ENCODE results near the gene CLDN20.
A peak's percentile ranks its signal among the peaks of the same experiment; 100 is the strongest.
"Not testable (repeated sequence)": the region's sequence is repeated elsewhere in the genome, so short reads cannot be mapped to it uniquely, and the experiment has no call there.

Gene CLDN20

GRCh38 chr6:155263373-155264063, at the start of gene CLDN20:
CLDN20 (plus strand) TSS chr6:155264013; CDS start chr6:155275720, 11,707 bp downstream.
- no peak for DNase-seq

DNA sequence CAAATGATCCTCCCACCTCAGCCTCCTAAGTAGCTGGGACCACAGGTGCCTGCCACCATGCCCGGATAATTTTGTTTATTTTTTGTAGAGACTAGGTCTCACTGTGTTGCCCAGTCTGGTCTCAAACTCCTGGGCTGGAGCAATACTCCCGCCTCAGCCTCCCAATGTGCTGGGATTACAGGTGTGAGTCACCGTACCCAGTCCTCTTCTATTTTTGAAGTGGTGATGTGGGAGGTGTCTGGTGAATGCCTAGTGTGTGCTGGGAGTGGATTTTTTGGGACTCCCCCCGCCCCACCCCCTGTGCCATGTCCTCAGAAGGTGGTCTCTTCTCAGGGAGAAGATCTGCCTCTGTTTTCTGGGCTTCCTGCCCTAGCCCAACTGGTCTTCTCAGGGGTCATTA, 47.9 kb upstream of the CLDN20 start:
- DNase-seq = no peak

DNA sequence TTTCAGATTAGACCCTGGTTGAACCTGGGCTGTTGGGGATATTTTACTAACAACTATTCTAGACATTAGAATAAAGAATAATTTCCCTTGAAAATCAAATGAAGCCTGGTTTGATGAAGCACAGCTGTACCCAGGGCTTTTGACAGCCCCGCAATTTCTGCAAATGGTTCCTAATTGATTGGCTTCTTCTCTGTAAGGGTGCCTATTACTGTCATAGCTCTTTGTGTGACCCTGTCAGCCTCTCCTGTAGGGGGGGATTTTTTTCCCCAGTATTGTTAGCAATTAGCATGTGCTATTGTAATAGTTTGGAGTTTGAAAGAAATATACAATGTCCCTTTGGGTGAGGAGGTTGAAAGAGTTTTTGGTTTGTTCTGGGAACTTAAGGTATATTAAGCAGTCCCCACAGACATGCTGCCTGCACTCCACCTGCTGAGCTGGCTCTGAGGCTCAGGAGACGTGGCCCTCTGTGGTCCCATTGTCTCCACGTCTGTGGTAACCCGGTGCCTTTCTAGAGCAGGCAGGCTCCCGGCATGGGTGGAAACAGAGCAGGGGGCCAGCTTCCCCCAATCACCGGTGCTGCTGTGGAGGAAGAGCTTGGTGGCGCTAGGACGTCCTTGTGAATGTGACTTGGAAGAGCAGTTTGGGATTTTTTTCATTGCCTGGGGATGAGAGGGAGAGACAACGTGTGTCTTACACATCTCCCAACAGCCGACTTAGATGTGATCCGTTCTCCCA, 47.3 kb upstream of the CLDN20 start:
- DNase-seq = no peak

DNA sequence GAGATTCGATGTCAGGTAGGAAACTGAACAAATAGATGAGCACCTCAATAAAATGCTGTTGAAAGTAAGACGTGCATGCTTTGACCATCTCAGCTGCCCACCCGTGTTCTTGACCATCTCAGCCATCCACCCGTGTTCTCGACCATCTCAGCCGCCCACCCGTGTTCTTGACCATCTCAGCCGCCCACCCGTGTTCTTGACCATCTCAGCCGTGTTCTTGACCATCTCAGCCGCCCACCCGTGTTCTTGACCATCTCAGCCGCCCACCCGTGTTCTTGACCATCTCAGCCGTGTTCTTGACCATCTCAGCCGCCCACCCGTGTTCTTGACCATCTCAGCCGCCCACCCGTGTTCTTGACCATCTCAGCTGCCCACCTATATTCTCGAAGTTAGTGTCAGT, 45.1 kb upstream of the CLDN20 start:
- DNase-seq = not testable (repeated sequence)

DNA sequence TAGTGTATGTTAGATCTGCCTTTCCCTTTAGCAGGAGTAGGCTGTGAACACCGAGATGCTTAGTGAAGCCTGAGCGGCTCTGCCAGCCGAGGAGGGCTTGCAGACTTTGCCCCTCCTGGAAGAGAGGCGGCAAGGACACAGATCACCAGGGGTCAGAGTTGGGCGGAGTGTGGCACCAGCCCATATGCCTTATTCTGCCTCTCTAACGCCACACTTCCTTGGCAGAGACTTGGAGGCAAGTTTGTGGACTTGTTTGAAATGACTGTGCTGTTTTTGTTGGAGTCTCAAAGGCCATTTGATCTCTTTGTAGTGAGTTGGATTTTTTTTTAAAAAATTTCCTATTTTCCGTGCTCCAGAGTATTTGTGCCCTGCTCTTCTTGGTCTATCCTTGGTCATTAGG, 44.5 kb upstream of the CLDN20 start:
- no peak for DNase-seq

DNA sequence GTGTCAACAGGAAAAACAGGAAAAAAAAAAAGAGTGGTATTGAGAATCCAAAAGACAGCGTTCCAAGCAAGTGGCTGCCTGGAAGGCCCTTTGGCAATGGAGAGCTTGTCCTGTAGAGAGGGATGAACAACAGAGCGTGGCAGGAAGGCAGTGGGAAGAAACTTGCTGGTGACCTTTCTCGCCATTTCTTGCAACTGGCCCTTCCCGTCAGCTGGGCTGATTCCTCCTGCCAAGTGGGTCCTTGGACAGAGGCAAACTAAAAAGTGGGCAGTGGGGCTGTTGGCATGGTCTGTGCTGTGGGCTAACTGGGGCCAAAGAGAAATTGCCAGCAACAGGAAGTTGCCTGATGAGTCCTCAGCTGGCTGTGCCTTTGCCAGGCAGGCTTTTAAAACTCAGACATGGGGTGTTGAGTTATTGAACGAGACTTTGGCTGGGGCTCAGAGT, 43.9 kb upstream of the CLDN20 start:
- no peak for DNase-seq

GRCh38 chr6:155221086-155221485, 42.7 kb upstream of the CLDN20 start:
- no peak for DNase-seq

DNA sequence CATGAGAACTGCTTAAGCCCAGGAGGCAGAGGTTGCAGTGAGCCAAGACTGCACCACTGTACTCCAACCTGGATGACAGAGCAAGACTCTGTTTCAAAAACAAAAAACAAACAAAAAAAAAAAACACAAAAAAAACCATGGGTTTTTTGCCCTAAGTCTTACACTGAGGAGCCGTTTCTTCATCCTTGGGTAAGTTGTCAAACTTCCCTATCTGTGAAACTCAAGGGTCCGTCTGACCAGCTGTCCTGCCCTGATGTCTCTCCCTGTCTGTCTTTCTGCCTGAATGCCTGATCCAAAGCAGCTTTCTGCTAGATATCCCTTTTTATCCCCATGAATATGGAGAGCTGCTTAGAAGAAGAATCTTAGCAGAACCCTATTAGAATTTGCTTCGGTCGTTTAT, 41.3 kb upstream of the CLDN20 start:
- DNase-seq = no peak

- DNase-seq = peak; percentile 68
These were observed 40.0 kb upstream of the CLDN20 start for GRCh38 chr6:155223646-155224451.

DNA sequence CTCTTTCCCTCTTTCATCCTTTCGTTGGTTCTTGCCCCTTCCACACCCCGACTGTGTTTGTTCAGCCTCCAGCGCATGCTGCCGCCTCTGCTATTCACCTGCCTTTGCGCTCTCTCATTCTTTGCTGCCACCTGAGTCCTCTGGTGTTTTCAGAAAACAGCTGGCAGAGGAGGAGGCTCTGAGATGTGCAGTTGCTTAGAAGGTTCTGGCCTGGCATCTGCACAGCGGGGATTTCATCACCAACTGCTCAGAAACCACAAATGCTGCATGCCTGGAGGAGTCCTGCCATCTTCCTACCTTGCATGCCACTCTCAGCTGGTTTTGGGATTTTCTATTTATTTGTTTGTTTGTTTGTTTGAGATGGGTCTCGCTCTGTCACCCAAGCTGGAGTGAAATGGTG, 39.2 kb upstream of the CLDN20 start:
- DNase-seq = peak; percentile 9

DNA sequence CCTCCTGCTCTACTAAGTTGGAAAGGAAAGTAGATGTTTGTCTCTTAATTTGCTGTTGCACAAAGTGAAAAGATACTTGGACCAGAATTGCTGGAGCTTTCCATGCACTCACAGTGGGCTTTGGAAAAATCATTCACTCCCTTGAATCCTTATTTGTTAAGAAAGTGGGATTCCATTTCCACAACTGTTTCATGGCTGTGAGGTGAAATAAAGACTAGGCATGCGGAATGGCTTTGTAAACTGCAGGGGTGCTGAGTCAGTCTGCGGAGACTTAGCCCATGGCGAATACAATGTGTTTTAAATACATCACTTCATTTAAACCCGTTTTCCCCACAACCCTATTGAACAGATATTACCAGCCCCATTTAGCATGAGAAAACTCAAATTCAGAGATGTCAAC, 36.8 kb upstream of the CLDN20 start:
- DNase-seq = no peak

- DNase-seq = no peak
These were observed 35.2 kb upstream of the CLDN20 start for GRCh38 chr6:155228546-155229166.

GRCh38 chr6:155230975-155231374, 32.8 kb upstream of the CLDN20 start:
- DNase-seq = not testable (repeated sequence)

- no peak for DNase-seq
These were observed 31.0 kb upstream of the CLDN20 start for GRCh38 chr6:155232848-155233247.

GRCh38 chr6:155234167-155234566, 29.6 kb upstream of the CLDN20 start:
- no peak for DNase-seq

GRCh38 chr6:155234687-155235086, 29.1 kb upstream of the CLDN20 start:
- no peak for DNase-seq

- no peak for DNase-seq
These were observed 28.7 kb upstream of the CLDN20 start for GRCh38 chr6:155235087-155235486.

- no peak for DNase-seq
These were observed 26.2 kb upstream of the CLDN20 start for GRCh38 chr6:155237613-155238012.

DNA sequence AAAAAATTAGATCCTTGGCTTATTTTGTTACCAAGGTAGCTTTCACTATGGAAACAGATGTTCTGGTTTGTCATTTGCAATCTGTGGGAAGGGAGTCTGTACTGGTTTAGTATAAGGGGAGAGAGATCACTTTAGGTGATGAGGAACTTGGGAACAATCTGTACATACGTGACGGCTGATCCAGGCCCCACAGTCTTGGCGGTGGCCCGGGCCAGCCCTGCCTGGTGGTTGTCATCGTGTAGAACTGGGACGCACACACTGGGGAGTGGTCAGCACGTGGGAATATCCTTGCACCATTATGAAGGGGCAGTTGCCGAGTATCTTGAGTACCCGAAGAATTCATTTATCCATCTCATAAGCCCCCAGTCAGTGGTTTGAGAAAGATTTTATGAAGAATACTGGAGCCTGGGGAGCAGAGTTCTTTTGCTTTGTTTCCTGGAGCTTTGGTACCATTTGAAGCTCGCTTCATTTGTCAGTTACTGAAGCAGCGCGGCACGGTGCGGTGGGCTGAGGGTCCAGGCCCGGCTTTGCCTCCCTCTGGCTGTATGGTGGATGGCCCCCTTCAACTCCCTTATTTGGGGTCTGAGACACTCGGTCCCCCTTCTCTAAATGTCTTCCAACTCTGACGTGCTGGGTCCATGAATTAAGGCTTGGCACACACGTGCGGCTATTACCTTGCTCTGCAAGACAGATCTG, 22.8 kb upstream of the CLDN20 start:
- DNase-seq = no peak

DNA sequence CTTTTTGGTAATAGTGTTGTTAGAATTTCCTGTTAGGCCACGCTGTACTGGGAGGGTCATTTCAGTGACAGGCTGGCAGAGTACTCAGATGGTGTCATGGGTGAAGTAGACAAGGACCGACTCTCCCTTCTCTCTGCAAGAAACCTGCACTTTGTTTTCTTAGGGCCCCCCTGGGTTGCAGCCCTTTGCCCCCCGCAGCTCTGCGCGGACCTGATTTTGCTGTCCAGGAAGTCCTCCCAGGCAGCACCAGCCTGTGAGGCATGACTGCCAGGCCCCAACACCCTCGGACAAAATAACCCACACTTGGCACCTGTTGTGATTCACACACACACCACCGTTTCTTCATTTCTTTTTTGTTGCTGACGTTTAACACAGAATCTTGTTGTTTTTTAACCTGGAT, 21.8 kb upstream of the CLDN20 start:
- DNase-seq = no peak

GRCh38 chr6:155244434-155244833, 19.4 kb upstream of the CLDN20 start:
- no peak for DNase-seq

DNA sequence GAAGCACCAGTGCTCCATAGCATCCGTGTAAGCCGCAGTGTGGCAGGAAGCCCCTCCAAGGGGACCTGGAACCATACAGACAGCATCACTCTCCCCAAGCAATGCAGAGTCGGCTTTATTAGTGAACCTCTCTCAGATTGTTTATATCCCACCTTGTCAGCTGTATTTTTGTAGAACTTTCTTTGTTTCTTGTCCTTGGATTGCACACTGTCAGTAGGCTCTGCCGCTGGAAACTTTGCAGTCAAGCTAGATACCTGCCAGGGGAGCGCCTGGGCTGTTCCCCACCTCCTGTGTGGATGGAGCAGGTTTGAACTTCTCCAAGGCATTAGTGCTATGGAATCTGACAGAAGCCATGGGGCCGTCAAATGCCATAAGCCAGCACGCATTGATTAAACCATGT, 18.6 kb upstream of the CLDN20 start:
- no peak for DNase-seq

GRCh38 chr6:155245831-155246230, 18.0 kb upstream of the CLDN20 start:
- DNase-seq = no peak

All from activated naive CD4-positive, alpha-beta T cell treated with Interleukin-2 at 50 U/mL for 16 hours (primary cell).